Choroid plexus epithelial cell (primary cell): ENCODE data around the gene ERC1.

Source experiments
- DNase-seq: peaks from one replicate; pipeline ENCODE4 v3.0.0-alpha.2; 2010; ENCODE audit warnings: low read depth
- H3K4me3 ChIP-seq: 2 replicates; pipeline ENCODE4 v1.5.1; 2011; ENCODE audit warnings: low read depth, mild to moderate bottlenecking, control low read depth, low read length, moderate library complexity
- CTCF ChIP-seq: conservative IDR thresholded peaks from 2 replicates; pipeline ENCODE4 v1.5.1; 2011; ENCODE audit warnings: low read depth, mild to moderate bottlenecking, control low read depth, inconsistent platforms, low read length, moderate library complexity

The ERC1 gene

GRCh38 chr12:1115484-1116231, 124.6 kb downstream of the ERC1 start:
- DNase-seq = peak; percentile 66
- no peak overlapping the region for H3K4me3 ChIP-seq
- TF ChIP-seq CTCF = no peak

GRCh38 chr12:1117371-1117770, 126.3 kb downstream of the ERC1 start:
- DNase-seq = no peak
- TF ChIP-seq CTCF = no peak

GRCh38 chr12:1117970-1118563, 127.0 kb downstream of the ERC1 start:
- peak; percentile 93 for TF ChIP-seq CTCF
- DNase-seq = peak; percentile 89
- H3K4me3 ChIP-seq = no peak overlapping the region

More at GRCh38 chr12:1117371-1117770, 126.3 kb downstream of the ERC1 start:
- H3K4me3 ChIP-seq = no peak overlapping the region

- DNase-seq = peak; percentile 38
- no peak for TF ChIP-seq CTCF
- H3K4me3 ChIP-seq = no peak overlapping the region
These were observed 131.8 kb downstream of the ERC1 start for GRCh38 chr12:1122786-1123185.

- TF ChIP-seq CTCF = no peak
- no peak overlapping the region for H3K4me3 ChIP-seq
- no peak for DNase-seq
These were observed 135.1 kb downstream of the ERC1 start for GRCh38 chr12:1126091-1126490.

- H3K4me3 ChIP-seq = no peak overlapping the region
- TF ChIP-seq CTCF = no peak
- DNase-seq = no peak
These were observed 136.0 kb downstream of the ERC1 start for GRCh38 chr12:1127021-1127420.

GRCh38 chr12:1130164-1130563, 139.1 kb downstream of the ERC1 start:
- peak; percentile 36 for DNase-seq
- no peak overlapping the region for H3K4me3 ChIP-seq
- TF ChIP-seq CTCF = no peak
